ENCODE results near the gene MED13L. TPM values are rescaled to one million over a fixed set of nuclear protein-coding genes. Genes with fewer than 3 reads are reported as not detected.

Gene MED13L
- total RNA-seq, 4 donors from 2014 or later = 126 to 194 (median 154) TPM

DNA sequence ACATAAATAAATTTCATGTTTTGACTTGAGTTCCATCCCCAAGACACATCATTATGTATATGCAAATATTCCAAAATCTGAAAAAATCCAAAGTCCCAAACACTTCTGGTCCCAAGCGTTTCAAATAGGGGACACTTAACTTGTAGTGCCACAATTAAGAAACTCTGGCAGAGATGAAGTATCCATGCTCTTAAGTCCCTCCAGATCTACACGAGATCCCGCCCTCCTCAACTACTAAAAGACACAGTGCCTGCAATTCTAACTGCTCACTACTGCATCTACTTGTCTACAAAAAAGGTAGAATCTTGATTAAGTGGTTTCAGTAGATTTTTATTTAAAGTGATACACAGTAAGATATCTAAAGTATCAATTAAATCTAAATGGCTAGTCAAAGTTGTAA is 97.0 kb downstream of the MED13L start:
- no peak overlapping the region for H3K27ac ChIP-seq
- in situ Hi-C loops (cut with MboI; ENCODE audit: low pct_ligation_motif_present in 1 of 4, low pct_unique_long_range_greater_than_20kb in 1 of 4, low sequenced_read_pairs in 3 of 4) = no loop called here
- intact Hi-C loops (cut with DNase I; ENCODE audit: low total_unique reads) = no loop called here
- 83 to 86% methylated on average over 3 of the region's 3 CpGs for WGBS, 2 donors (ENCODE audit: low coverage in 1 of 2)
- TF ChIP-seq, protein P1, sequence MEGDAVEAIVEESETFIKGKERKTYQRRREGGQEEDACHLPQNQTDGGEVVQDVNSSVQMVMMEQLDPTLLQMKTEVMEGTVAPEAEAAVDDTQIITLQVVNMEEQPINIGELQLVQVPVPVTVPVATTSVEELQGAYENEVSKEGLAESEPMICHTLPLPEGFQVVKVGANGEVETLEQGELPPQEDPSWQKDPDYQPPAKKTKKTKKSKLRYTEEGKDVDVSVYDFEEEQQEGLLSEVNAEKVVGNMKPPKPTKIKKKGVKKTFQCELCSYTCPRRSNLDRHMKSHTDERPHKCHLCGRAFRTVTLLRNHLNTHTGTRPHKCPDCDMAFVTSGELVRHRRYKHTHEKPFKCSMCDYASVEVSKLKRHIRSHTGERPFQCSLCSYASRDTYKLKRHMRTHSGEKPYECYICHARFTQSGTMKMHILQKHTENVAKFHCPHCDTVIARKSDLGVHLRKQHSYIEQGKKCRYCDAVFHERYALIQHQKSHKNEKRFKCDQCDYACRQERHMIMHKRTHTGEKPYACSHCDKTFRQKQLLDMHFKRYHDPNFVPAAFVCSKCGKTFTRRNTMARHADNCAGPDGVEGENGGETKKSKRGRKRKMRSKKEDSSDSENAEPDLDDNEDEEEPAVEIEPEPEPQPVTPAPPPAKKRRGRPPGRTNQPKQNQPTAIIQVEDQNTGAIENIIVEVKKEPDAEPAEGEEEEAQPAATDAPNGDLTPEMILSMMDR (IDR thresholded peaks at IDR 0.05) = no peak
- no peak for TF ChIP-seq POLR2A (IDR thresholded peaks at IDR 0.05)
- no peak for TF ChIP-seq POLR2AphosphoS5 (IDR thresholded peaks at IDR 0.05)
- no peak for TF ChIP-seq EP300 (IDR thresholded peaks at IDR 0.05; ENCODE audit: low read depth)
- peaks cover 0 to 24% (median 12%) of the 10 kb centered on the region in 4 donors for H3K4me1 ChIP-seq
- H3K36me3 ChIP-seq = no peaks in the 10 kb centered on the region
- no peak overlapping the region for H3K4me3 ChIP-seq
- no peak for DNase-seq
- no peaks in the 10 kb centered on the region for H3K9me3 ChIP-seq
- no peaks in the 10 kb centered on the region for H3K27me3 ChIP-seq

DNA sequence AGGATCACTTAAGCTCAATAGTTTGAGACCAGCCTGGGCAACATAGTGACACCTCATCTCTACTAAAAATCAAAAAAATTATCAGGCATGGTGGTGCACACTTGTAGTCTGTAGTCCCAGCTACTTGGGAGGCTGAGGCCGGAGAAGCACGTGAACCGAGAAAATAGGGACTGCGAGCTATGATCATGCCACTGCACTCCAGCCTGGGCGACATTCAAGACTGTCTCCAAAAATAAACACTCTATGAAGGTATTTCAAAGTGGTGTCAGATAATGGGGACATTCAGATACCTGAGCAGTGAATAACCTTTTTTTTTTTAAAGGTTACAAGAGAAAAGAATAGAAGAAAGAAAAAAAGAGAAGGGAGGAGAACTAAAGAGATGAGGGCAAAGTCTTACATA is 98.1 kb downstream of the MED13L start:
- no peak overlapping the region for H3K27ac ChIP-seq
- H3K4me1 ChIP-seq = peaks cover 0 to 17% (median 10%) of the 10 kb centered on the region in 4 donors
- no peak for DNase-seq
- in situ Hi-C loops (cut with MboI; ENCODE audit: low pct_ligation_motif_present in 1 of 4, low pct_unique_long_range_greater_than_20kb in 1 of 4, low sequenced_read_pairs in 3 of 4) (no loop called here), intact Hi-C loops (cut with DNase I; ENCODE audit: low total_unique reads) (no loop called here)
- no peaks in the 10 kb centered on the region for H3K9me3 ChIP-seq
- no peak overlapping the region for H3K4me3 ChIP-seq
- no peaks in the 10 kb centered on the region for H3K27me3 ChIP-seq
- no peaks in the 10 kb centered on the region for H3K36me3 ChIP-seq
- WGBS, 2 donors (ENCODE audit: low coverage in 1 of 2) = 98 to 100% methylated on average over 2 to 5 of the region's 5 CpGs
- TF ChIP-seq POLR2A (IDR thresholded peaks at IDR 0.05) (no peak), EP300 (IDR thresholded peaks at IDR 0.05; ENCODE audit: low read depth) (no peak), POLR2AphosphoS5 (IDR thresholded peaks at IDR 0.05) (no peak)
- TF ChIP-seq, protein P1 (IDR thresholded peaks at IDR 0.05) = no peak

DNA sequence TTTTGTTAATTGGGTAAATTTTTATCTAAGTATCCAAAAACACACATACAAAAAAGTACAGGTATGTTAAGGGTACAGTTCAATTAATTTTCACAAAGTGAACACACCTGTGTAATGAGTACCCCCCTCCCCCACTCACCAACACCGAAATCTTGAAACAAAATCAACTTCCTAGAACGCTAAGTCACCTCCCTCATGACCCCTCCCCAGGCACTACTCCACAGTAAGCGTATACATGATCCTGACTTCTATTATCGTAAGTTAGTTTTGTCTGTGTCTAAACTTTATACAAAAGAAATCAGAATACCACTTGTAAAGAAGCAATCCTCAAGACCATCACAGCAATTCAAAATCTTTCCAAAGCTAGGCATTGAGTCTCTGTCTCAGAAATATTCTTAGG is 100.5 kb downstream of the MED13L start:
- no peak for DNase-seq
- Histone ChIP-seq H3K36me3 (no peaks in the 10 kb centered on the region), H3K27ac (no peak overlapping the region), H3K9me3 (no peaks in the 10 kb centered on the region), H3K27me3 (no peaks in the 10 kb centered on the region), H3K4me1 (peaks cover 0 to 14% (median 4%) of the 10 kb centered on the region in 4 donors), H3K4me3 (no peak overlapping the region)
- in situ Hi-C loops (cut with MboI; ENCODE audit: low pct_ligation_motif_present in 1 of 4, low pct_unique_long_range_greater_than_20kb in 1 of 4, low sequenced_read_pairs in 3 of 4) (no loop called here), intact Hi-C loops (cut with DNase I; ENCODE audit: low total_unique reads) (no loop called here)
- TF ChIP-seq EP300 (IDR thresholded peaks at IDR 0.05; ENCODE audit: low read depth) (no peak), POLR2A (IDR thresholded peaks at IDR 0.05) (no peak), POLR2AphosphoS5 (IDR thresholded peaks at IDR 0.05) (no peak)
- TF ChIP-seq, protein P1 (IDR thresholded peaks at IDR 0.05) = no peak
- 92 to 95% methylated on average over 4 of the region's 4 CpGs for WGBS, 2 donors (ENCODE audit: low coverage in 1 of 2)

DNA sequence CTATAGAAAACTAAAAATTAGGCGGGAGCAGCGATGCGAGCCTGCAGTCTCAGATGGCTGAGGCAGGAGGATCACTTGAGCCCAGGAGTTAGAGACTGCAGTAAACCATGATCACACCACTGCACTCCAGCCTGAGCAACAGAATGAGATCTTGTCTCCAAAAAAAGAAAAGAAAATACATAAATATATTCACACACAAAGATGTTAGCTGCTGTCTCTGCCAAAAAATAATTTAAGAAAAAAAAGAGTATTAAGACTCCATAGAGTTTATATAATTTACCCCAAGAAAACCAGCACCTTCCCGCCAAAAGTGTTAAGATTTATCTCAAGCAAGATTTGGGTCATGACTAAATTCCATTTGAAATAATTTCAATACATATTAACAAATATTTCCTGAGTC is 102.6 kb downstream of the MED13L start:
- Histone ChIP-seq H3K27ac (no peak overlapping the region), H3K4me1 (peaks cover 8 to 22% (median 10%) of the 10 kb centered on the region in 4 donors), H3K4me3 (no peak overlapping the region), H3K27me3 (no peaks in the 10 kb centered on the region), H3K9me3 (no peaks in the 10 kb centered on the region), H3K36me3 (no peaks in the 10 kb centered on the region)
- intact Hi-C loops (cut with DNase I; ENCODE audit: low total_unique reads) (no loop called here), in situ Hi-C loops (cut with MboI; ENCODE audit: low pct_ligation_motif_present in 1 of 4, low pct_unique_long_range_greater_than_20kb in 1 of 4, low sequenced_read_pairs in 3 of 4) (no loop called here)
- no peak for DNase-seq
- WGBS, 2 donors (ENCODE audit: low coverage in 1 of 2) = 98 to 100% methylated on average over 4 of the region's 4 CpGs
- TF ChIP-seq POLR2A (IDR thresholded peaks at IDR 0.05) = no peak
- no peak for TF ChIP-seq POLR2AphosphoS5 (IDR thresholded peaks at IDR 0.05)
- TF ChIP-seq, protein P1 (IDR thresholded peaks at IDR 0.05) = no peak
- TF ChIP-seq EP300 (IDR thresholded peaks at IDR 0.05; ENCODE audit: low read depth) = no peak

All from transverse colon (tissue), 4 donors.